Stimulated activated CD8-positive, alpha-beta memory T cell treated with anti-CD3 and anti-CD28 coated beads, Interleukin-4, amount 100 ng/mL, for 4 hours (primary cell): ENCODE measurements around the gene KLHL3.

Experiments used
- DNase-seq, 2 donors: peaks; one replicate each; pipeline ENCODE4 v3.0.0-alpha.2; 2020; ENCODE audit warnings: low read depth in 2 of 2, low spot score in 1 of 2

Gene KLHL3

DNA sequence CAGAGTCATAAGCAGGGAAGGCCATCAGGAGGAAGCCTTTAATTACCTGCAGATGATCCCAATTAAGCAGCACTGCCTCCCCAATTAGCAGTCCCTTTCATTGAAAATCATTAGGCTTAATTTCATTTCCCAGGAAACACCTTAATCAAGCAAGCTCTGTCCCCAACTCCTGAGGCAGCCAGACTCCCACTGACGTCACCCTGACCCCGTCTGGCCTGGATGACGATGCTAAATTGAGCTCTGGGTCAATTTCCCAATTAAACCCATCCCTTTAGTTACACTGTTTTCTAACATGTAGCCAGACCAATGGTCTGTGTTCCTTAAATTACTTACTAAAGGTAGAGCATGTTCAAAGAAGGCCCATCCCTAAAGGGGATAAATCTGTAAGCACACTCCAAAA lies 152.8 kb downstream of the KLHL3 start:
- no peak for DNase-seq

DNA sequence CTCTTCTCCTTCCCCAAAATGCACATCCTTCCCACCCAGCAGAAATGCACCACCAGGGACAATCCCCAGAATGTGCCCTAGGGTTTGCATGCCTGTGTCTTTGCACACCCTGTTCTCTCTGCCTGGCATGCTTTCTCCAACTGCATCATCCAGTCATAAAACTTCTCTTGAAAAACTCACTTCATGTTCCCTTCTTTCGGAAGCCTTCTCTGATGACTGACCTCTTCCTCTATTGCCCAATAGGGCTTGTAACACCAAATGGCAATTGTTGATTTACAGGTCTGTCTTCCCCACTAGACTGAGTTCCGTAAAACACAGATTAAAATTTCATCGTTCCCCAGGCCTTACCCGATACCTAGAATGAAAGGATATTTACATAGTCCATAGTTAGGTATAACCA lies 153.7 kb downstream of the KLHL3 start:
- no peak for DNase-seq

DNA sequence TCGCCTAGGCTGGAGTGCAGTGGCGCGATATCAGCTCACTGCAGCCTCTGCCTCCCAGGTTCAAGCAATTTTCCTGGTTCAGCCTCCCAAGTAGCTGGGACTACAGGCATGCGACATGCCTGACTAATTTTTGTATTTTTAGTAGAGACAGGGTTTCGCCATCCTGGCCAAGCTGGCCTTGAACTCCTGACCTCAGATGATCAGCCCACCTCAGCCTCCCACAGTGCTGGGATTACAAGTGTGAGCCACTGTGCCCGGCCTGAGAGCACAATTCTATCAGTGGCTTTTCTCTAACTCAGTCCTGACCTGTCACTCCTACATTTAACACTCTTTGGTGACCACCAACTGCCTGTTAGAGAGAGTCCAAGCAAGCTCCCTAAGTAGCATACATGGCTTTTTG lies 154.1 kb downstream of the KLHL3 start:
- DNase-seq: no peak

DNA sequence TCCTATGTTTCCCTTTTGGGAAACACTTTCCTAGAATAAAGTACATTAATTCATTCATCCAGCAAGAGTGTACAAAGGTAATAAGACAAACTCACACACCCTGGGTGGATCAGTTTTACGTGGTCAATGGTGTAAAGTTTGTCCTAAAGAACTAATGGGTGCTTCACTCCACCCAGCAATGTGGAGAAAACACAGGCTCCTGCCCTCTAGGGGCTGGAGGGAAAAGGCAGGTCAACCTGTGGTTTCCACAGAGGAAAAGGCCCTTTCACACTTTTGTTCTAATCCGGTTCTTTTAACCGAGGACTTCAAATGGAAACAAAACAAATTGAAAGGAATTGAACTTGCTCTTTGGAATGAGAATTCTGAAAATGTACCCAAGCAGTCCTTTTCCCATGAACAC lies 155.9 kb downstream of the KLHL3 start:
- no peak for DNase-seq

DNA sequence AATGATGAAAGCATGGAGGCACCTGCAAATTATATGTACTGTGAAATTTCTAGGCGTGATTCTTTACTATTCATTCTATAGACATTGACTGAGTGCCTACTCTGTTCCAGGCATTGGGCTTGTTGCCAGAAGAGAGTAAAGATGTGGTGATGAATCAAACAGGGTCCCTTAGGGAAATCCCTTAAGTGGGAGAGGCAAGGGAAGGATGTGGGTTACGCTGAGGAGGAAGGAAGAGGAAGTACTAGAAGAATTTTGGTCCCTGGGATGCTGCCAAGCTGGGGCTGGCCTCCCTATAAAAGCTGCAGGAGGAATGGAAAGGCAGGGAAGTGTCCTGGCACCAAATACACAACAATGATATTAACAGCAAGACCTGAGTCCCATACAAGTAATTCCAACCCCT lies 160.0 kb downstream of the KLHL3 start:
- no peak for DNase-seq

DNA sequence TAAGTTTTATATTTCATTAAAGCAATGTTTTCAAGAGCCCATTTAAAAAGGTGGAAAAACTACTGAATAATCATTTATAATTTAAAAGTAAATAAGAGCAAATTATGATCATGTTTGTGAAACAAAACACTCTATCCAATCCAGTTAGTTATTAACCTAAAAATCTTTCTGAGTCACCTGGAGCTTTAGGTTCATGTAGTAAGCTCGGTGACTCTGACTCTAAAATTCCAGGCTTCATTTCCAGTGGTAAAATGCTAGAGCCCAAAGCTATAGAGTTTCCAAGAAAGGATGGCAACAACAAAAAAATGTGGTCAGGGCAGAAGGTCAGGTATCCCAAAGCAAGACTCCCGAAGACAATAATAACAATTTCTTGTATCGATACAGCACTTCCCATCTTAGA lies 160.7 kb downstream of the KLHL3 start:
- no peak for DNase-seq

DNA sequence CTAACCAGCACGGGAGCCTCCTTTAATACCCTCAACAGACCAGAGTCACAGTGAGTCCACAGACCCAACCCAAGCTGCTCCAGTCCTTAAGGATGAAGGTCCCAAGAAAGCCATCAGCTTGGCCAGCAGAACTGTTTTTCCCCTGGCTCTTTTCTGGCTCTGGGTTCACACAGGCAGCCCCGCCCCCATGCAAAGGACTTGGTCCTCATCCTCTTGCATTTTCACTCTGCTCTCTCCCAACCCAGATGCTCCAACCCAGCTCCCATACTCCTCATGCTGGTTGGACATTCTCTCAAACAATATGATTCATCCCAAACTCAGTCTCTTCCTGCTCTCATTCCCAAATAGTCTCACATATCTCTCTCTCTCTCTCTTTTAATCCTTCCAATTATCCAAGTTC lies 162.5 kb downstream of the KLHL3 start:
- DNase-seq: no peak

DNA sequence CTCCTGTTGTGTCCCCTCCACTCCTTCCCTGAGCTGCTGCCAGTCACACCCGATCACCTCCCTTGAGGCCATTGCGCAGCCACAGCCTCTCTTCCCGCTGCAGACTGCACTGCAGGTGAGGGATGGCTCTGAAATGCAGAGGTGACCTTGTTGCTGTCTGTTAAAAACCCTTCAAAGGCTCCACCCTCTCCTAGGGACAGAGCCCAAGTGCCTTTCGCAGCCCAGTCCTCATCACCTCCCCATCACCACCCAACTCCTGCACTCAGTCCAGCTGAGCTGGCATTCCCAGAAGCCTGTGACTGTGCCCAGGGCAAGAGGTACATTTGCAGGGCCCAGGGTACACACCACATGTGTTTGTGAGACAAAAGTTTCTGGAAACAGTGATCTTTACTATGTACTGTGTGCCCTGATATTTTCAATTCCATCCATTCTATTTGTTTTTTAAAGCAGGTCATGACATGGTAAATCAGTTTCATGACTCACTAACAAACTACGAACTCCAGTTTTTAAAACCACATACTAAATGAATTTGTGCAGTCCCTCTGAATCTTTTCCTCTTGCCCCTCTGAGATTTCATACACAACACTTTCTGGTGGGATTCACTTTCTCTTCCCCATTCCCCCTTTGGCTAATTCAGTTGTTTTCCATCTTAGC lies 163.7 kb downstream of the KLHL3 start:
- DNase-seq: no peak

DNA sequence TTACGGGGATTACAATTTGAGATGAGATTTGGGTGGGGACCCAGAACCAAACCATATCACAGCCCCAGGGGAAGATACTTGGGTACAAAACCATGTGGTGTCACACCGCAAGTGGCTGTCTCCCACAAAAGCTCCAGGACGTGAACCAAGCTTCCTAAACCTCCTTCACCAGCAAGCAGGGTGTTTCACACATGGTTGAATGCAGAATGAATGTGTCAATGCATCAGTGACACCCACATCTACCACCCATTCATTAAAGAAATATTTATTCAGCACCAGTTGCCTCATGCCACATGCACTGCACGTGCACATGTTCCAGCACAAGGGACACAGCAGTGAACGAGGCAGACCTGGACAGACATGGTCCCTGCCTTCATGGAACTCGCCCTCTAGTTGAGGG lies 165.8 kb downstream of the KLHL3 start:
- no peak for DNase-seq
